GM23338 (cell line): ENCODE results near the gene MYLK. TPM values are rescaled to one million over a fixed set of nuclear protein-coding genes. Genes with fewer than 3 reads are reported as not detected.

Experiments
- EZH2 ChIP-seq: fragments of 200-600 bp; sonication (generic); IDR thresholded peaks from one replicate; pipeline ENCODE4 v1.8.0; 2017; ENCODE audit warnings: antibody characterized with exemption, mild to moderate bottlenecking, low read depth; ENCODE audit not compliant: unreplicated experiment
- JUNB ChIP-seq: IDR thresholded peaks from one replicate; pipeline ENCODE4 v1.6.1; 2016; ENCODE audit warnings: antibody characterized with exemption; ENCODE audit not compliant: unreplicated experiment
- NANOG ChIP-seq: IDR thresholded peaks from 2 replicates; pipeline ENCODE4 v1.6.1; 2016; ENCODE audit warnings: antibody characterized with exemption, borderline replicate concordance
- polyA plus RNA-seq: library from polyadenylated mRNA; unstranded; fragments of >200 nt; fragmentation: Nextera tagmentation; extraction: Ambion mirVana; gene quantifications from 2 replicates; pipeline ENCODE4 v1.2.1, GENCODE V29; 2016
- total RNA-seq: library from RNA; depleted of rRNA; stranded (reverse); fragments of >200 nt; shearing (Covaris generic); gene quantifications from 2 replicates; pipeline ENCODE4 v1.2.3, GENCODE V29; 2014
- TF ChIP-seq, protein P1 (sequence below): fragments of 250-450 bp; sonication (Bioruptor Pico); IDR thresholded peaks from 2 replicates; pipeline ENCODE4 v1.5.0; 2020; ENCODE audit warnings: mild to moderate bottlenecking, moderate library complexity
- TF ChIP-seq, protein P2 (sequence below): IDR thresholded peaks from one replicate; pipeline ENCODE4 v1.6.1; 2018; ENCODE audit warnings: antibody characterized with exemption; ENCODE audit not compliant: unreplicated experiment
- TF ChIP-seq, protein P3 (sequence below): IDR thresholded peaks from 2 replicates; pipeline ENCODE4 v1.6.1; 2016; ENCODE audit warnings: antibody characterized with exemption

The MYLK gene
- total and polyA plus RNA-seq, 2 experiments from 2014 or later: 11.5 to 17.9 TPM

DNA sequence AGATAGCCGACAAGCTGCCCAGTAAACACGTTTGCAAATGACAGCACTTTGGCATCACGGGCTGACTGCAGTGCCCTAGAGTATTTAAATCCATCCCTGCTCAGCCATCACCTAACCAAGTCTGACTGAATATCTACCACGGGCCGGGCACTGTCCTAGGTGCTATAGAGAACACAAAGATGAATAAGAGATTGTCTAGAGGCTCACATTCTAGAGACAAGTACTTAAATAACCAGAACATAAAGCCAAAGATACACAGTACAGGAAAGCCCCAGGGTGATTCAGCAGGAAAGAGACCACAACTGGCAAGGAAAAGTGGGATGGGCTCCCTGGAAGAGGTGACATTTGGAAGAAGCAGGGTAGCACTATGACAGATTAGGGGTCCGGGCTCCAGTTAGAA, 103.5 kb downstream of the MYLK start (continued):
- TF ChIP-seq, protein P1, sequence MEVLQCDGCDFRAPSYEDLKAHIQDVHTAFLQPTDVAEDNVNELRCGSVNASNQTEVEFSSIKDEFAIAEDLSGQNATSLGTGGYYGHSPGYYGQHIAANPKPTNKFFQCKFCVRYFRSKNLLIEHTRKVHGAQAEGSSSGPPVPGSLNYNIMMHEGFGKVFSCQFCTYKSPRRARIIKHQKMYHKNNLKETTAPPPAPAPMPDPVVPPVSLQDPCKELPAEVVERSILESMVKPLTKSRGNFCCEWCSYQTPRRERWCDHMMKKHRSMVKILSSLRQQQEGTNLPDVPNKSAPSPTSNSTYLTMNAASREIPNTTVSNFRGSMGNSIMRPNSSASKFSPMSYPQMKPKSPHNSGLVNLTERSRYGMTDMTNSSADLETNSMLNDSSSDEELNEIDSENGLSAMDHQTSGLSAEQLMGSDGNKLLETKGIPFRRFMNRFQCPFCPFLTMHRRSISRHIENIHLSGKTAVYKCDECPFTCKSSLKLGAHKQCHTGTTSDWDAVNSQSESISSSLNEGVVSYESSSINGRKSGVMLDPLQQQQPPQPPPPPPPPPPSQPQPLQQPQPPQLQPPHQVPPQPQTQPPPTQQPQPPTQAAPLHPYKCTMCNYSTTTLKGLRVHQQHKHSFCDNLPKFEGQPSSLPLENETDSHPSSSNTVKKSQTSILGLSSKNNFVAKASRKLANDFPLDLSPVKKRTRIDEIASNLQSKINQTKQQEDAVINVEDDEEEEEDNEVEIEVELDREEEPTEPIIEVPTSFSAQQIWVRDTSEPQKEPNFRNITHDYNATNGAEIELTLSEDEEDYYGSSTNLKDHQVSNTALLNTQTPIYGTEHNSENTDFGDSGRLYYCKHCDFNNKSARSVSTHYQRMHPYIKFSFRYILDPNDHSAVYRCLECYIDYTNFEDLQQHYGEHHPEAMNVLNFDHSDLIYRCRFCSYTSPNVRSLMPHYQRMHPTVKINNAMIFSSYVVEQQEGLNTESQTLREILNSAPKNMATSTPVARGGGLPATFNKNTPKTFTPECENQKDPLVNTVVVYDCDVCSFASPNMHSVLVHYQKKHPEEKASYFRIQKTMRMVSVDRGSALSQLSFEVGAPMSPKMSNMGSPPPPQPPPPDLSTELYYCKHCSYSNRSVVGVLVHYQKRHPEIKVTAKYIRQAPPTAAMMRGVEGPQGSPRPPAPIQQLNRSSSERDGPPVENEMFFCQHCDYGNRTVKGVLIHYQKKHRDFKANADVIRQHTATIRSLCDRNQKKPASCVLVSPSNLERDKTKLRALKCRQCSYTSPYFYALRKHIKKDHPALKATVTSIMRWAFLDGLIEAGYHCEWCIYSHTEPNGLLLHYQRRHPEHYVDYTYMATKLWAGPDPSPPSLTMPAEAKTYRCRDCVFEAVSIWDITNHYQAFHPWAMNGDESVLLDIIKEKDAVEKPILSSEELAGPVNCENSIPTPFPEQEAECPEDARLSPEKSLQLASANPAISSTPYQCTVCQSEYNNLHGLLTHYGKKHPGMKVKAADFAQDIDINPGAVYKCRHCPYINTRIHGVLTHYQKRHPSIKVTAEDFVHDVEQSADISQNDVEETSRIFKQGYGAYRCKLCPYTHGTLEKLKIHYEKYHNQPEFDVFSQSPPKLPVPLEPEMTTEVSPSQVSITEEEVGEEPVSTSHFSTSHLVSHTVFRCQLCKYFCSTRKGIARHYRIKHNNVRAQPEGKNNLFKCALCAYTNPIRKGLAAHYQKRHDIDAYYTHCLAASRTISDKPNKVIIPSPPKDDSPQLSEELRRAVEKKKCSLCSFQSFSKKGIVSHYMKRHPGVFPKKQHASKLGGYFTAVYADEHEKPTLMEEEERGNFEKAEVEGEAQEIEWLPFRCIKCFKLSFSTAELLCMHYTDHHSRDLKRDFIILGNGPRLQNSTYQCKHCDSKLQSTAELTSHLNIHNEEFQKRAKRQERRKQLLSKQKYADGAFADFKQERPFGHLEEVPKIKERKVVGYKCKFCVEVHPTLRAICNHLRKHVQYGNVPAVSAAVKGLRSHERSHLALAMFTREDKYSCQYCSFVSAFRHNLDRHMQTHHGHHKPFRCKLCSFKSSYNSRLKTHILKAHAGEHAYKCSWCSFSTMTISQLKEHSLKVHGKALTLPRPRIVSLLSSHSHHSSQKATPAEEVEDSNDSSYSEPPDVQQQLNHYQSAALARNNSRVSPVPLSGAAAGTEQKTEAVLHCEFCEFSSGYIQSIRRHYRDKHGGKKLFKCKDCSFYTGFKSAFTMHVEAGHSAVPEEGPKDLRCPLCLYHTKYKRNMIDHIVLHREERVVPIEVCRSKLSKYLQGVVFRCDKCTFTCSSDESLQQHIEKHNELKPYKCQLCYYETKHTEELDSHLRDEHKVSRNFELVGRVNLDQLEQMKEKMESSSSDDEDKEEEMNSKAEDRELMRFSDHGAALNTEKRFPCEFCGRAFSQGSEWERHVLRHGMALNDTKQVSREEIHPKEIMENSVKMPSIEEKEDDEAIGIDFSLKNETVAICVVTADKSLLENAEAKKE (CRISPR knock-in tag): no peak
- TF ChIP-seq, protein P2, sequence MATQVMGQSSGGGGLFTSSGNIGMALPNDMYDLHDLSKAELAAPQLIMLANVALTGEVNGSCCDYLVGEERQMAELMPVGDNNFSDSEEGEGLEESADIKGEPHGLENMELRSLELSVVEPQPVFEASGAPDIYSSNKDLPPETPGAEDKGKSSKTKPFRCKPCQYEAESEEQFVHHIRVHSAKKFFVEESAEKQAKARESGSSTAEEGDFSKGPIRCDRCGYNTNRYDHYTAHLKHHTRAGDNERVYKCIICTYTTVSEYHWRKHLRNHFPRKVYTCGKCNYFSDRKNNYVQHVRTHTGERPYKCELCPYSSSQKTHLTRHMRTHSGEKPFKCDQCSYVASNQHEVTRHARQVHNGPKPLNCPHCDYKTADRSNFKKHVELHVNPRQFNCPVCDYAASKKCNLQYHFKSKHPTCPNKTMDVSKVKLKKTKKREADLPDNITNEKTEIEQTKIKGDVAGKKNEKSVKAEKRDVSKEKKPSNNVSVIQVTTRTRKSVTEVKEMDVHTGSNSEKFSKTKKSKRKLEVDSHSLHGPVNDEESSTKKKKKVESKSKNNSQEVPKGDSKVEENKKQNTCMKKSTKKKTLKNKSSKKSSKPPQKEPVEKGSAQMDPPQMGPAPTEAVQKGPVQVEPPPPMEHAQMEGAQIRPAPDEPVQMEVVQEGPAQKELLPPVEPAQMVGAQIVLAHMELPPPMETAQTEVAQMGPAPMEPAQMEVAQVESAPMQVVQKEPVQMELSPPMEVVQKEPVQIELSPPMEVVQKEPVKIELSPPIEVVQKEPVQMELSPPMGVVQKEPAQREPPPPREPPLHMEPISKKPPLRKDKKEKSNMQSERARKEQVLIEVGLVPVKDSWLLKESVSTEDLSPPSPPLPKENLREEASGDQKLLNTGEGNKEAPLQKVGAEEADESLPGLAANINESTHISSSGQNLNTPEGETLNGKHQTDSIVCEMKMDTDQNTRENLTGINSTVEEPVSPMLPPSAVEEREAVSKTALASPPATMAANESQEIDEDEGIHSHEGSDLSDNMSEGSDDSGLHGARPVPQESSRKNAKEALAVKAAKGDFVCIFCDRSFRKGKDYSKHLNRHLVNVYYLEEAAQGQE: no peak
- TF ChIP-seq EZH2 (no peak), NANOG (no peak), JUNB (no peak)
- TF ChIP-seq, protein P3, sequence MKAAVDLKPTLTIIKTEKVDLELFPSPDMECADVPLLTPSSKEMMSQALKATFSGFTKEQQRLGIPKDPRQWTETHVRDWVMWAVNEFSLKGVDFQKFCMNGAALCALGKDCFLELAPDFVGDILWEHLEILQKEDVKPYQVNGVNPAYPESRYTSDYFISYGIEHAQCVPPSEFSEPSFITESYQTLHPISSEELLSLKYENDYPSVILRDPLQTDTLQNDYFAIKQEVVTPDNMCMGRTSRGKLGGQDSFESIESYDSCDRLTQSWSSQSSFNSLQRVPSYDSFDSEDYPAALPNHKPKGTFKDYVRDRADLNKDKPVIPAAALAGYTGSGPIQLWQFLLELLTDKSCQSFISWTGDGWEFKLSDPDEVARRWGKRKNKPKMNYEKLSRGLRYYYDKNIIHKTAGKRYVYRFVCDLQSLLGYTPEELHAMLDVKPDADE: no peak
